Measurements from ENCODE around the gene PINLYP. TPM values are rescaled to one million over a fixed set of nuclear protein-coding genes. Genes with fewer than 3 reads are reported as not detected.
"Not testable (repeated sequence)": the region's sequence is repeated elsewhere in the genome, so short reads cannot be mapped to it uniquely, and the experiment has no call there.

The PINLYP gene
- total RNA-seq, 1 donor from 2014 or later = 0.91 TPM

DNA sequence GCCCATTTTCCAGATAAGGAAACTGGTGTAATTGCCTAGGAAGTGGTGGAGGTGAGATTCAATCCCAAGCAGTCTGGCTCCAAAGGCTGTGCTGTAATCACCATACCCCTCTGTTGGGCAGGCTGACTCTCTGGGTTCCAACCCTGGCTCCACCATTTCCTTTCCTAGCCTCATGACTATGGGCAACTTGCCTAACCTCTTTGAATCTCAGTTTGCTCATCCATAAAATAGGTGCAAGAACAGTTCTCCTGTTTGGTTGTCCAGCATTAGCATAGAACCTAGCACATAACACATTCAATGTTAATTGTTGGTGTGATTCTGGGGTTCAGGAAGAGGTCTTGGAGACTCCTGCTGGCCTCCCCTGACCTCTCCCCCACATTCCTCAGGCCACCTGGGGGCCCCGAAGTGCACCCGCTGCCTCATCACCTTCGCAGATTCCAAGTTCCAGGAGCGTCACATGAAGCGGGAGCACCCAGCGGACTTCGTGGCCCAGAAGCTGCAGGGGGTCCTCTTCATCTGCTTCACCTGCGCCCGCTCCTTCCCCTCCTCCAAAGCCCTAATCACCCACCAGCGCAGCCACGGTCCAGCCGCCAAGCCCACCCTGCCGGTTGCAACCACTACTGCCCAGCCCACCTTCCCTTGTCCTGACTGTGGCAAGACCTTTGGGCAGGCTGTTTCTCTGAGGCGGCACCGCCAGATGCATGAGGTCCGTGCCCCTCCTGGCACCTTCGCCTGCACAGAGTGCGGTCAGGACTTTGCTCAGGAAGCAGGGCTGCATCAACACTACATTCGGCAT, 23.0 kb downstream of the PINLYP start:
- H3K9me3 Mint-ChIP-seq (ENCODE audit: unreplicated experiment) = no peaks in the 10 kb centered on the region
- DNase-seq (ENCODE audit: extremely low spot score, unreplicated experiment) = no peak
- no peak overlapping the region for H3K4me3 Mint-ChIP-seq (ENCODE audit: unreplicated experiment)
- peaks cover 26% of the 10 kb centered on the region for H3K4me1 Mint-ChIP-seq (ENCODE audit: unreplicated experiment)
- TF ChIP-seq, protein P1, sequence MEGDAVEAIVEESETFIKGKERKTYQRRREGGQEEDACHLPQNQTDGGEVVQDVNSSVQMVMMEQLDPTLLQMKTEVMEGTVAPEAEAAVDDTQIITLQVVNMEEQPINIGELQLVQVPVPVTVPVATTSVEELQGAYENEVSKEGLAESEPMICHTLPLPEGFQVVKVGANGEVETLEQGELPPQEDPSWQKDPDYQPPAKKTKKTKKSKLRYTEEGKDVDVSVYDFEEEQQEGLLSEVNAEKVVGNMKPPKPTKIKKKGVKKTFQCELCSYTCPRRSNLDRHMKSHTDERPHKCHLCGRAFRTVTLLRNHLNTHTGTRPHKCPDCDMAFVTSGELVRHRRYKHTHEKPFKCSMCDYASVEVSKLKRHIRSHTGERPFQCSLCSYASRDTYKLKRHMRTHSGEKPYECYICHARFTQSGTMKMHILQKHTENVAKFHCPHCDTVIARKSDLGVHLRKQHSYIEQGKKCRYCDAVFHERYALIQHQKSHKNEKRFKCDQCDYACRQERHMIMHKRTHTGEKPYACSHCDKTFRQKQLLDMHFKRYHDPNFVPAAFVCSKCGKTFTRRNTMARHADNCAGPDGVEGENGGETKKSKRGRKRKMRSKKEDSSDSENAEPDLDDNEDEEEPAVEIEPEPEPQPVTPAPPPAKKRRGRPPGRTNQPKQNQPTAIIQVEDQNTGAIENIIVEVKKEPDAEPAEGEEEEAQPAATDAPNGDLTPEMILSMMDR (IDR thresholded peaks at IDR 0.05) = no peak
- peaks cover 8% of the 10 kb centered on the region for H3K36me3 Mint-ChIP-seq (ENCODE audit: unreplicated experiment)
- H3K27ac Mint-ChIP-seq (ENCODE audit: unreplicated experiment) = no peak overlapping the region
- no peaks in the 10 kb centered on the region for H3K27me3 Mint-ChIP-seq (ENCODE audit: unreplicated experiment)

DNA sequence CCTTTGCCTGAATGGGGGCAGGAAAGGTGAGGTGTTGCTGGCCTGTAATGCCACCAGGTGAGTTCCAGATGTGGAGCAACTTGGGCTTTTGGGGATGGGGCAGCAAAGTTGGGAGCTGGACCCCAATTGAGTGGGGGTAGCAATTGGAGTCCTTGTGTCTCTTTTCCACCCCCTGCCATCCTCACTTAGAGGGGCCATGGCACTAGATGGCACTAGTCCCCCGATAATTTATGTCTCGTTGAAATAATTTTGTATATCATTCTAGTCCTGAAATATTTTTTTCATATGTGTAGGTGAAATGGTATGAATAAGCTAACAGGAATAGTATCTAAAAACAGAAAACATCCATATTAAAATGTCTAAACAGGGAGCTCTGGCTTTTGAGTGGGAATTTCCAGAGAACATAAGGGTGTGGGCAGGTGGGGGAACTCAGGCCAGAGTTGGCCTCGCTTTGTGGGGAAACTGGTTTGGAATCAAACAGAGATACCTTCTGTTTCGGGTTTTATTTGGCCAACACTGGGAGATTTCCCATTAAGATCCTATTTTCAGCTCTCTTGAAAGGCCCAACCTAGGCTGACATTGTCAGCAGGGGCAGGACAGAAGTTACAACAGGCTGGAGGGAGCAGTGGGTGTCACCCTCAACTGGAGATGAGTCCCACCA, 24.2 kb downstream of the PINLYP start:
- TF ChIP-seq, protein P1 (IDR thresholded peaks at IDR 0.05) = peak; percentile 5
- Mint-ChIP-seq H3K9me3 (ENCODE audit: unreplicated experiment) (no peaks in the 10 kb centered on the region), H3K36me3 (ENCODE audit: unreplicated experiment) (peaks cover 5% of the 10 kb centered on the region), H3K27me3 (ENCODE audit: unreplicated experiment) (no peaks in the 10 kb centered on the region), H3K27ac (ENCODE audit: unreplicated experiment) (no peak overlapping the region), H3K4me3 (ENCODE audit: unreplicated experiment) (no peak overlapping the region), H3K4me1 (ENCODE audit: unreplicated experiment) (peaks cover 19% of the 10 kb centered on the region)
- DNase-seq (ENCODE audit: extremely low spot score, unreplicated experiment) = no peak

DNA sequence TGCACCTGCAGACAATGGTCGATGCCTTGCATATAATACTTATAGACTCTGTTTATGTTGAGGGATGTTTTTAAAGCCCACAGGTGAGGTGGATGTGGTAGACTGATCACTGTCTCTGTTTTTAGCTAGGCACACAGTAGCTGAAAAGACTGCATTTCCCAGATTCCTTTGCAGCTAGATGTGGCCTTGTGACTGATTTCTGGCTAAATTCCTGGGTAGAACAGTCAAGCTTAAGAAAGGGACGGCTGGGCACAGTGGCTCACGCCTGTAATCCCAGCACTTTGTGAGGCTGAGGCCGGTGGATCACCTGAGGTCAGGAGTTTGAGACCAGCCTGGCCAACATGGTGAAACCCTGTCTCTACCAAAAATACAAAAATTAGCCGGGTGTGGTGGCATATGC, 24.7 kb downstream of the PINLYP start:
- not testable (repeated sequence) for H3K9me3 Mint-ChIP-seq (ENCODE audit: unreplicated experiment); H3K27me3 Mint-ChIP-seq (ENCODE audit: unreplicated experiment); H3K27ac Mint-ChIP-seq (ENCODE audit: unreplicated experiment); H3K36me3 Mint-ChIP-seq (ENCODE audit: unreplicated experiment); H3K4me3 Mint-ChIP-seq (ENCODE audit: unreplicated experiment); DNase-seq (ENCODE audit: extremely low spot score, unreplicated experiment)
- peaks cover 18% of the 10 kb centered on the region for H3K4me1 Mint-ChIP-seq (ENCODE audit: unreplicated experiment)

DNA sequence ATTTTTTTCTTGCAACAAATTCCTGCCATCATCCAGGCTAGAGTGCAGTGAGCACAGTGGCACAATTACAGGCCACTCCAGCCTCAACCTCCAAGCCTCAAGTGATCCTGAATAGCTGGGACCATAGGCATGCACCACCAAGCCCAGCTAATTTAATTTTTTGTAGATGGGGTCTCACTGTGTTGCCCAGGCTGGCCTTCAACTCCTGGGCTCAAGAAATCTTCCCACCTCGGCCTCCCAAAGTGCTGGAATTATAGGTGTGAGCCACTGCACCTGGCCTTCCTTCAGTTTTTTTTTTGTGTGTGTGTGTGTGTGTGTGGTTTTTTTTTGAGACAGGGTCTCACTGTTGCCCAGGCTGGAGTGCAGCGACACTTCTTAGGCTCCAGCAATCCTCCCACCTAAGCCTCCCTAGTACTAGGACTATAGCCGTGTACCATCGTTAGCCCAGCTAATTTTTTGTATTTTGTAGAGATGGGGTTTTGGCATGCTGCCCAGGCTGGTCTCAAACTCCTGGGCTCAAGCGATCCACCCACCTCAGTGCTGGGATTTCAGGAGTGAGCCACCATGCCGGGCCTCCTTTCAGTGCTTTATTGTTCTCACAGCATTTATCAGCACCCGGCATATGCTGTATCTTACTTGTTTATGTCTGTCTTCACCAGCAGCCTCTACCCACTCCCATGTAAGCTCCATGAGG, 30.4 kb downstream of the PINLYP start:
- Mint-ChIP-seq H3K36me3 (ENCODE audit: unreplicated experiment) (peaks cover 10% of the 10 kb centered on the region), H3K4me1 (ENCODE audit: unreplicated experiment) (peaks cover 9% of the 10 kb centered on the region), H3K27me3 (ENCODE audit: unreplicated experiment) (no peaks in the 10 kb centered on the region), H3K27ac (ENCODE audit: unreplicated experiment) (no peak overlapping the region), H3K9me3 (ENCODE audit: unreplicated experiment) (no peaks in the 10 kb centered on the region), H3K4me3 (ENCODE audit: unreplicated experiment) (no peak overlapping the region)
- no peak for DNase-seq (ENCODE audit: extremely low spot score, unreplicated experiment)
- TF ChIP-seq, protein P1 (IDR thresholded peaks at IDR 0.05) = no peak

DNA sequence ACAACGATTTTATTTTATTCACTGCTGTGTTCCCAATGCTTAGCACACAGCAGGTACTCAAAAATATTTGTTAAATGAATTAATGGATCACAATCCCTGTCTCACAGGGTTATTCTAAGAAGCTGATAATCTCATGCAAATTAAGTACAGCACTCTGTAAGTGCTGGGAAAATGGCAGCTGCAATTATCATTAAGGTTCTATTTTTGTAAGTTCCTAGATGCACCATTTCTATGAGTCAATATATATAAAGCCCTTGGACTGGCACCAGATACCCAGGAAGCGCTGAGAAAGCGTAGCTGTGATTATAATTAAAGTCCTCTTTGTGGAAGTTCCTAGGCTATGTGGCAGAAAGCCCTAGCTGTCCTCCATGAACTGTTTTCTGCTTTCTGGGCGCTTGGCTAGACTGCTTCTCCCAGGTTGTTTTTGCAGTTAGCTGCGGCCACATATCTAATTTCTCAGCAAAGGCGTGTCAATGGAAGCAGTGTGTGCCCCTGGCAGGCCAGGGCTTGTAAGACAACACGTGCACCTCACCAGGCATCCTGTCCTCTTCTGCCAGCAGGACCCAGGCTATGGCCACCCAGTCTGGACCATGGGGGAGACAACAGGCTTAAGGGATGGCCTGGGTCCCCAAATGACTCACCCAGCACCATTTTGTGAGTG, 31.1 kb downstream of the PINLYP start:
- Mint-ChIP-seq H3K27me3 (ENCODE audit: unreplicated experiment) (no peaks in the 10 kb centered on the region), H3K36me3 (ENCODE audit: unreplicated experiment) (peaks cover 10% of the 10 kb centered on the region), H3K9me3 (ENCODE audit: unreplicated experiment) (no peaks in the 10 kb centered on the region), H3K27ac (ENCODE audit: unreplicated experiment) (no peak overlapping the region), H3K4me1 (ENCODE audit: unreplicated experiment) (peaks cover 12% of the 10 kb centered on the region), H3K4me3 (ENCODE audit: unreplicated experiment) (no peak overlapping the region)
- TF ChIP-seq, protein P1 (IDR thresholded peaks at IDR 0.05) = no peak
- no peak for DNase-seq (ENCODE audit: extremely low spot score, unreplicated experiment)

All from osteocyte (in vitro differentiated cells).